Astrocyte (in vitro differentiated cells and primary cell): ENCODE results near the gene NOPCHAP1.

Experiments
- CTCF ChIP-seq: IDR thresholded peaks from 2 replicates; pipeline ENCODE4 v1.5.1; 2011; ENCODE audit warnings: low read depth, mild to moderate bottlenecking, inconsistent platforms, low read length, moderate library complexity; ENCODE audit not compliant: insufficient read depth
- EZH2 ChIP-seq: IDR thresholded peaks from 2 replicates; pipeline ENCODE4 v1.6.1; 2012; ENCODE audit warnings: mild to moderate bottlenecking, low read length, inconsistent platforms; ENCODE audit not compliant: insufficient read depth

GRCh38 chr12:105001476-105001875, 15.4 kb downstream of the NOPCHAP1 start:
- no peak for TF ChIP-seq CTCF
- TF ChIP-seq EZH2, result no peak
